Gastroesophageal sphincter (tissue), 4 donors: ENCODE results near the gene ING5. TPM values are rescaled to one million over a fixed set of nuclear protein-coding genes. Genes with fewer than 3 reads are reported as not detected.

Experiments
- ATAC-seq: fragments of 150-250 bp; one replicate; pipeline ENCODE4 v1.9.1; 2016; ENCODE audit warnings: mild to moderate bottlenecking, moderate library complexity
- H3K27ac ChIP-seq, 4 donors: fragments of 200-600 bp; sonication (generic) in 3 of 4; 1 replicate in 3 of 4; 2 replicates in 1 of 4; pipeline ENCODE4 v1.5.1; 2016 to 2019
- H3K27me3 ChIP-seq: fragments of 200-600 bp; sonication (generic); one replicate; pipeline ENCODE4 v1.5.1; 2019
- H3K36me3 ChIP-seq, 2 donors: fragments of 200-600 bp; sonication (generic); one replicate each; pipeline ENCODE4 v1.5.1; 2019; ENCODE audit warnings: control low read depth in 1 of 2
- H3K4me1 ChIP-seq, 3 donors: fragments of 200-600 bp; sonication (generic); 1 replicate in 2 of 3; 2 replicates in 1 of 3; pipeline ENCODE4 v1.5.1; 2016 to 2019; ENCODE audit warnings: control low read depth in 2 of 3
- H3K4me3 ChIP-seq, 2 donors: fragments of 200-600 bp; sonication (generic); one replicate each; pipeline ENCODE4 v1.5.1; 2019; ENCODE audit warnings: mild to moderate bottlenecking in 1 of 2, moderate library complexity in 1 of 2
- H3K9me3 ChIP-seq, 3 donors: fragments of 200-600 bp; sonication (generic); one replicate each; pipeline ENCODE4 v1.5.1; 2017 to 2019; ENCODE audit warnings: control low read depth in 2 of 3
- CTCF ChIP-seq, 4 experiments: fragments of 200-600 bp in 2 of 4; fragments of 450-650 bp in 2 of 4; sonication (generic) in 1 of 4; IDR thresholded peaks; one replicate each; pipeline ENCODE4 v1.5.1; 2017 to 2019; ENCODE audit warnings: antibody characterized with exemption in 4 of 4, mild to moderate bottlenecking in 2 of 4, moderate library complexity in 2 of 4
- EP300 ChIP-seq: sonication (generic); formaldehyde crosslinking; IDR thresholded peaks from one replicate; pipeline ENCODE4 v1.6.1; 2017; ENCODE audit warnings: antibody characterized with exemption, mild to moderate bottlenecking
- POLR2A ChIP-seq, 2 donors: fragments of 450-650 bp; IDR thresholded peaks; one replicate each; pipeline ENCODE4 v1.6.1; 2017; ENCODE audit warnings: antibody characterized with exemption in 2 of 2, mild to moderate bottlenecking in 2 of 2, moderate library complexity in 1 of 2
- POLR2AphosphoS5 ChIP-seq: sonication (generic); formaldehyde crosslinking; IDR thresholded peaks from one replicate; pipeline ENCODE4 v1.6.1; 2017; ENCODE audit warnings: antibody characterized with exemption
- WGBS, 2 donors: methylation state at CpG; one replicate each; pipeline ENCODE4 v1.1.5; 2018; ENCODE audit warnings: low coverage in 1 of 2; 5-methylcytosine and 5-hydroxymethylcytosine counted together
- total RNA-seq, 4 donors: library from RNA; depleted of rRNA; stranded (reverse); fragments of >200 nt; gene quantifications; one replicate each; pipeline ENCODE4 v1.1.0, GENCODE V29; 2016

The ING5 gene
- total RNA-seq, 4 donors from 2014 or later, result 18.0 to 46.7 (median 35.5) TPM

- H3K27ac ChIP-seq, result no peak overlapping the region
- ATAC-seq, result no peak
- H3K4me1 ChIP-seq, result peaks cover 0 to 20% (median 7%) of the 10 kb centered on the region in 3 donors
- H3K36me3 ChIP-seq, result peaks cover 0 to 16% of the 10 kb centered on the region in 2 donors
- TF ChIP-seq POLR2AphosphoS5 (no peak), CTCF (IDR thresholded peaks at IDR 0.05) (no peak), EP300 (no peak), POLR2A (IDR thresholded peaks at IDR 0.05) (no peak)
- H3K9me3 ChIP-seq, result no peaks in the 10 kb centered on the region
- H3K27me3 ChIP-seq, result peaks cover 51% of the 10 kb centered on the region
- 40% methylated on average over 1 of the region's 27 CpGs; no CpG with 5 or more reads in 1 of the 2 donors for WGBS, 2 donors
- H3K4me3 ChIP-seq, result no peak overlapping the region
Measured at GRCh38 chr2:241770185-241770935, 68.5 kb downstream of the ING5 start.

- H3K4me3 ChIP-seq, result no peak overlapping the region
- 100% methylated on average over 1 of the region's 12 CpGs; no CpG with 5 or more reads in 1 of the 2 donors for WGBS, 2 donors
- H3K9me3 ChIP-seq, result no peaks in the 10 kb centered on the region
- H3K27me3 ChIP-seq, result peaks cover 57% of the 10 kb centered on the region
- no peak overlapping the region for H3K27ac ChIP-seq
- H3K4me1 ChIP-seq, result peaks cover 0 to 20% (median 7%) of the 10 kb centered on the region in 3 donors
- H3K36me3 ChIP-seq, result peaks cover 0 to 16% of the 10 kb centered on the region in 2 donors
- no peak for ATAC-seq
- no peak for TF ChIP-seq POLR2AphosphoS5
- no peak for TF ChIP-seq EP300
- no peak for TF ChIP-seq CTCF (IDR thresholded peaks at IDR 0.05)
- TF ChIP-seq POLR2A (IDR thresholded peaks at IDR 0.05), result no peak
Measured at GRCh38 chr2:241770936-241771285, 69.1 kb downstream of the ING5 start.

GRCh38 chr2:241771286-241772062 lies 69.6 kb downstream of the ING5 start:
- peaks cover 0 to 16% of the 10 kb centered on the region in 2 donors for H3K36me3 ChIP-seq
- no peak for TF ChIP-seq POLR2A (IDR thresholded peaks at IDR 0.05)
- no peak for TF ChIP-seq CTCF (IDR thresholded peaks at IDR 0.05)
- no peak for TF ChIP-seq EP300
- peak; percentile 7 for TF ChIP-seq POLR2AphosphoS5

GRCh38 chr2:241772063-241772499 lies 70.2 kb downstream of the ING5 start:
- WGBS, 2 donors, result 31 to 47% methylated on average over 5 to 7 of the region's 9 CpGs
- no peak overlapping the region for H3K27ac ChIP-seq
- H3K36me3 ChIP-seq, result peaks cover 0 to 16% of the 10 kb centered on the region in 2 donors
- ATAC-seq, result no peak
- no peak overlapping the region for H3K4me3 ChIP-seq
- H3K27me3 ChIP-seq, result peaks cover 68% of the 10 kb centered on the region
- TF ChIP-seq EP300, result no peak
- no peak for TF ChIP-seq POLR2AphosphoS5
- H3K4me1 ChIP-seq, result peaks cover 0 to 20% (median 7%) of the 10 kb centered on the region in 3 donors
- no peaks in the 10 kb centered on the region for H3K9me3 ChIP-seq

More at GRCh38 chr2:241771286-241772062, 69.6 kb downstream of the ING5 start:
- WGBS, 2 donors, result 0% methylated on average over 5 of the region's 38 CpGs; no CpG with 5 or more reads in 1 of the 2 donors
- Histone ChIP-seq H3K27ac (no peak overlapping the region), H3K9me3 (no peaks in the 10 kb centered on the region), H3K4me3 (no peak overlapping the region), H3K4me1 (peaks cover 0 to 20% (median 7%) of the 10 kb centered on the region in 3 donors), H3K27me3 (peaks cover 62% of the 10 kb centered on the region)
- ATAC-seq, result peak; percentile 56

GRCh38 chr2:241773511-241774418 lies 71.9 kb downstream of the ING5 start:
- Histone ChIP-seq H3K27ac (no peak overlapping the region), H3K27me3 (peaks cover 79% of the 10 kb centered on the region), H3K4me1 (peaks cover 0 to 20% (median 7%) of the 10 kb centered on the region in 3 donors), H3K4me3 (no peak overlapping the region), H3K36me3 (peaks cover 0 to 1% of the 10 kb centered on the region in 2 donors), H3K9me3 (no peaks in the 10 kb centered on the region)
- ATAC-seq, result no peak
- no CpG with 5 or more reads among the region's 29 CpGs for WGBS, 2 donors
- TF ChIP-seq POLR2AphosphoS5, result no peak
- TF ChIP-seq EP300, result no peak
- TF ChIP-seq POLR2A (IDR thresholded peaks at IDR 0.05), result no peak
- TF ChIP-seq CTCF (IDR thresholded peaks at IDR 0.05), result no peak
